GM18508 (cell line): ENCODE data around the gene SEPTIN6.
A peak's percentile ranks its signal among the peaks of the same experiment; 100 is the strongest.

Source experiments
- ATAC-seq: cut with Tn5 transposase; IDR thresholded peaks from one replicate; pipeline ENCODE4 v1.9.1; 2021; ENCODE audit warnings: moderate number of reproducible peaks; ENCODE audit not compliant: insufficient read depth, unreplicated experiment

SEPTIN6 gene

DNA sequence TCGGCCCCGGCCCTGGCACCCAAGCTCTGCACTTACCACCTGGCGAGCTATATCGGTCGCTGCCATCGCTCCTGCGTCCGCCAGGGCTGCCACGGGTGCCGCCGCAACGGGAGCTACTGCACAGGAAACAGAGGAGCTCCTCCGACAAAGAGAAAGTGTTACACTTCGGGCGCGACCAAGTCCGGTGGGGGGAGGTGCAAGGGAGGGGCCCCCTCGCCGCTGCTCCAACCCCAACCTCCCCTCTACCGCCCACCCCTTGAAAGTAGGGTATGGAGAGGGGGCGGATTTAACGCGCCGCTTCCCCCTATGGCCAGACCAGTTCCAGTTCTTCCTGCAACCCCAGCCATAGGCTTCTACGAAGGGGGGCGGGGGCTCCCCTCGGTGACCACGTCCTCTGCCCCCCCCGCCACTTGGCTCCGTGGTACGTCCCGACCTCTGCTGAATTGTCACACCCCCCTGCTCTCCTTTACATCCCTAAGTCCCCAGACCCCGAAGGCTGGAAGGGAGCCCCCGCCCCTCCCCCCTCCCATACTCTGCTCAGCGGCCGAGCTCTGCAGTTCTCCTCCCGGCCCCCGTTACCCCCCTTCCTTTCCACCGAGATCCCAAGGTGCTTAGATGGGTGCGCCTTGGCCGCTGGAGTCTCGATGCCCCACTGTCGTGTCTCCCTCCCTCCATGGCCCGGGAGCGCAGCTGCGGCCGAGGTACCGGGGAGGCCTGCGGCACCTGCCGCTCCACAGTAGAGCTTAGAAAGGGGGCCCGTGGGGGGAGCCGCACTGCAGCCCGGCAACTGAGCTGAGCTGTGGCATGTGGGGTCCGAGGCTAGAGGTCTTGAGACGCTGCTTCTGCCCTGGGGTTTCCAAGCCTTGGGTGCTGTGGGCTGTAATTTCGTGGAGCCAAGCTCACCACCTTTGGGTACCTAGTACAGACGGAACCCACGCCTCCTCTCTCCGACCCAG is at the start of gene SEPTIN6:
Gene SEPTIN6, minus strand, starts transcription at position 129 of the 956 bp plus-strand sequence. Its CDS starts 63 bp downstream, at position 66.
- ATAC-seq, result peak; percentile 41

GRCh38 chrX:119738742-119739141 is 45.8 kb upstream of the SEPTIN6 start:
- no peak for ATAC-seq

- ATAC-seq, result no peak
These were observed 43.3 kb upstream of the SEPTIN6 start for GRCh38 chrX:119736206-119736764.

- ATAC-seq, result no peak
These were observed 42.5 kb upstream of the SEPTIN6 start for GRCh38 chrX:119735467-119735866.

GRCh38 chrX:119734897-119735339 is 42.0 kb upstream of the SEPTIN6 start:
- no peak for ATAC-seq

DNA sequence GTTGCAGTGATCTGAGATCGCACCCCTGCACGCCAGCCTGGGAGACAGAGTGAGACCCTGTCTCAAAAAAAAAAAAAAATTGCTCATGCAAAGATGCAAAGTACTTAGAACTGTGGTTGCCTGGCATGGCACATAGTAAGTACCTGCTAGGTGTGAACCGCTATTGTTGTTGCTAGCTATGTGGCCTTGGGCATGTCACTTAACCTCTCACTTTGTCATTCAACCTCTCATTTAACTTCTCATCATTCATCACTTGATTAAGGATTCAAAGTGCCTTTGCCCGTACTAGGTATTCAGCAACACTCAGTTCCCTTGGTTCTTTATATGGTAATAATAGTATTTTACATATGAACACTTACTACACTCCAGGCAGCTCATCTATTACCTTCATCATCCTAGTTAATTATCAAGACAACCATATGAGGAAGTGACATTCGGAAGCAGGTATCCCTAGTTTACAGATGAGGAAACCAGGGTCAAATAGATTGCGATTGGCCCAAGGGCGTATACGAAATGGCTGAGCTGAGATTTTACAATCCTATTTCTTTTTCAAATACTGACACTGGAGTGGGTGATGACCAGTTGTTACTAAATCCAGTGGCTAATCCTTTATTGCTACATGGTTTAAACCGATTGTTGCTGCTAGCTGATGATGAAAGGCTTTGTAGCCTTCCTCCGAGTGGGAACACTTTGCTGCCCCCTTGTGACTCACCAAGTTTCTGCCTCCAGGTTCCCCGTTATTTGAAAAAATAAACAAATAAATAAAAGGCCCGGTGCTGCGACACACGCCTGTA is 36.6 kb upstream of the SEPTIN6 start:
- no peak for ATAC-seq

DNA sequence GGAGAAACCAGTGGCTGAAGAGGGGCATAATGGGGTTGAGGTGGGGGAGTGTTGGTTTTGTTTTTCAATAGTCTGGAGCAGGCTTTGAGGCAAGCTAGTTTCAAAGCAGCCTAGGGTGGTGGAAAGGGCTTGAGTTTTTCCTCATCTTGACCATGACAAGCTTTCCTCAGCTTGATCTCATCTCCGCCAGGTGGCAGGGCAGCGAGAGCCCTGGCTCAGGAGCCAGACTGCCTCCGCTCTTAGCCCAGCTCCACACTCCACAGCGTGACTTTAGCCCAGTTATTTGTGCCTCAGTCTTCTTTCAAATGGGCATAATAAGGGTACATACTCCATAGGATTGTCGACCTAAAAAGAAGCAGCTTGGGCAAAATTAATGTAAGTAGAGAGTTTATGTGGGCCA is 35.5 kb upstream of the SEPTIN6 start:
- ATAC-seq, result no peak

- no peak for ATAC-seq
These were observed 34.1 kb upstream of the SEPTIN6 start for GRCh38 chrX:119726900-119727555.

GRCh38 chrX:119721926-119722325 is 29.0 kb upstream of the SEPTIN6 start:
- ATAC-seq, result no peak

- no peak for ATAC-seq
These were observed 28.5 kb upstream of the SEPTIN6 start for GRCh38 chrX:119721487-119721886.

- ATAC-seq, result no peak
These were observed 16.7 kb upstream of the SEPTIN6 start for GRCh38 chrX:119709630-119710029.

GRCh38 chrX:119708936-119709335 is 16.0 kb upstream of the SEPTIN6 start:
- ATAC-seq, result no peak

DNA sequence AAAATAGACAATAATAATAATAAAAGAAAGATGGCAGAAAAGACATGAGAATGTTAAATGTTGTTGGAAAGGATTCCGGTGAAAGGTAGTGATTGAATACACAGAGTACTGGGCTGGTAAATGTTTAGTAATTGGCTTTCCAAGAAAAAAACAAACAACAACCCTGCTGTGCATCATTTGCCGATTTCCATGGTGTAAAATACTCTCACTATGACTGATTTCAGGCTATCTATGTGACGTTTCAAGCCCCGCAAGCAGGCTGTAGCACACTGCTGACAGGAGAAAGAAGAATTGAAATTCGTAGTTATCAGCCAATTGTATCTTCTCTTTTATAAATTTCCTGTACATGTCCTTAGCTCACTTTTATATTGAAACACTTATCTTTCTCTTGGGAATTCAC is 13.6 kb upstream of the SEPTIN6 start:
- peak; percentile 65 for ATAC-seq

GRCh38 chrX:119698845-119699244 is 5.9 kb upstream of the SEPTIN6 start:
- ATAC-seq, result no peak

- no peak for ATAC-seq
These were observed 3.4 kb upstream of the SEPTIN6 start for GRCh38 chrX:119696251-119696890.

GRCh38 chrX:119695535-119696050 is 2.6 kb upstream of the SEPTIN6 start:
- ATAC-seq, result no peak

DNA sequence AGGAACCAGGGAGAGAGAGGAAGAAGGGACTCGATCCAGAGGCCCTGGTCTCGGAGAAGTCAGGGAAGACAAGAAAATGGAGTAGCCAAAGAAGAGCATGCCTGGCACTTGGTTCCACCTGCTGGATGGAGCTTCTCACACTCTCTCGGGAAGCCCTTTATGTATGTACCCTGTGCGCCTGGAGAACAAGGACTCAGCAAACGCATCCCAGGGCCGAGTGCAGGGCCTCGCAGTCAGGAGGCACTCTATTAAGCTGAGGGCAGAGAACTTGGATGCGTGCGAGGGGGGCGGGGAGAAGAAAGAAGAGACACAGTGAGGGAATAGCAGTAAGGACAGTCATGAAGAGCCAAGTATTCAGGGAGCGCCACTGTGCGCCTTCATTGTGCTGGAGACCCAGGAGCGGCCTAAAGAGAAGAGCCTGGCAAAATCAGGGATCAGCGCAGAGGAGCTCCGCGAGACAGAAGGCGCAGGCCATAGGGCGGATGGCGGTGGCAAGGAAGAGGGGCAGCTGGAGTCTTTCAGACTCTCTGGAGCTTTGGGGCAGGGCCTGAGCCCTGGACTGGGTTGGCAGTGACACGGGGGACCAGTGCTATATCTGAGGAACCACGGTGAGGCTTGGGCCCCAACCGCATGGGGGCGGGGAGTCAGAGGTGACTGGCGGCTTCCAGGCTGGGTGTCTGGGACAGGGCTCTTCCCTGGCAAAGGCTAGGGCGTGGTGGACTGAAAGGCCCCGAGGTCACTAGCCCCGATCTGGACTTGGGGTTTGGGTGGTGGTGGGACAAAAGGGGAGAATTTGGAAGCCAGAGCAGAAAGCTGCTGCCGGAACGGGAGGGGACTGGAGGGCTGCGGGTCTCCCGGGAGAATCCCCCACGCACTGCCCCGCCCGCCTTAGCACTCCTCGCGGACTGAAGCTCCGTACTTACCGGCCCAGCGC is 1.9 kb upstream of the SEPTIN6 start:
- ATAC-seq, result no peak

DNA sequence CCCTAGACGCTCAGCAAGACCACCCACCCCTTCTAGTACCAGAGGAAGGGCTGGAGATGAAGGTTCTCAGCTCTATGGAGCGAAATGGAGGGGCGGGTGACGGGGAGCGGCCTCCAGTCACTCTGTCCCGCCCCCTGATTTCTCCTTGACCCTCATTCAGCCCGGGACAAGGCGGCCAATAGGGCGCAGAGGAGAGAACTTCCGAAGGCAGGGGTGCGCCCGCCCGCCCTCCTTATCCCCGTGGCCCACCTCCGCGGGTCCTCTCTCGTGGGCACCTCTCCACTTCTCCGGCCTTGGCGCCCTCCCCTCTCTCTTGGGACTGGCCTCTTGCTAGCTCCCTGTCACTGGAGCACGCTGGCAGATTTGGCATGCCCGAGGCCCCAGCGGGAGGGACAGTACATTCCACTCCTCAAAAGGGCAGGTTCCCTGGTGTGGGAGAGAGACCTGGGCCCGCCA is 1.1 kb upstream of the SEPTIN6 start:
- no peak for ATAC-seq
